HG03378 (cell line): ENCODE measurements around the gene SUMO2.
"Not testable (repeated sequence)": the region's sequence is repeated elsewhere in the genome, so short reads cannot be mapped to it uniquely, and the experiment has no call there.

Experiments
- ATAC-seq: cut with Tn5 transposase; IDR thresholded peaks from one replicate; pipeline ENCODE4 v1.9.1; 2021; ENCODE audit warnings: mild to moderate bottlenecking, moderate library complexity; ENCODE audit not compliant: unreplicated experiment

Gene SUMO2

GRCh38 chr17:75182319-75182568, 515 bp downstream of the SUMO2 start:
- ATAC-seq: no peak

GRCh38 chr17:75181608-75182318, 996 bp downstream of the SUMO2 start:
- no peak for ATAC-seq

GRCh38 chr17:75181110-75181509, 1.6 kb downstream of the SUMO2 start:
- no peak for ATAC-seq

GRCh38 chr17:75178453-75178852, 4.3 kb downstream of the SUMO2 start:
- no peak for ATAC-seq

GRCh38 chr17:75176625-75177024, 6.1 kb downstream of the SUMO2 start:
- ATAC-seq: no peak

GRCh38 chr17:75174996-75175395, 7.8 kb downstream of the SUMO2 start:
- no peak for ATAC-seq

GRCh38 chr17:75173526-75173925, 9.2 kb downstream of the SUMO2 start:
- no peak for ATAC-seq

GRCh38 chr17:75168998-75169397, 13.8 kb downstream of the SUMO2 start:
- no peak for ATAC-seq

GRCh38 chr17:75164606-75165005, 18.2 kb downstream of the SUMO2 start:
- ATAC-seq: not testable (repeated sequence)

- no peak for ATAC-seq
Measured at GRCh38 chr17:75163074-75163473, 19.7 kb downstream of the SUMO2 start.

GRCh38 chr17:75160211-75160610, 22.5 kb downstream of the SUMO2 start:
- no peak for ATAC-seq

- ATAC-seq: no peak
Measured at GRCh38 chr17:75159196-75160031, 23.3 kb downstream of the SUMO2 start.

- ATAC-seq: not testable (repeated sequence)
Measured at GRCh38 chr17:75158480-75158879, 24.3 kb downstream of the SUMO2 start.

GRCh38 chr17:75155191-75155601, 27.6 kb downstream of the SUMO2 start:
- ATAC-seq: no peak

GRCh38 chr17:75154195-75155106, 28.3 kb downstream of the SUMO2 start, which contains the start of gene JPT1:
JPT1 (minus strand) TSS chr17:75154512; CDS start chr17:75154397, 115 bp downstream.
- ATAC-seq: peak; percentile 89

- peak; percentile 16 for ATAC-seq
Measured at GRCh38 chr17:75153780-75154194, 29.0 kb downstream of the SUMO2 start.

- no peak for ATAC-seq
Measured at GRCh38 chr17:75152922-75153779, 29.6 kb downstream of the SUMO2 start.

GRCh38 chr17:75152523-75152921, 30.2 kb downstream of the SUMO2 start:
- no peak for ATAC-seq

- ATAC-seq: no peak
Measured at GRCh38 chr17:75151930-75152329, 30.8 kb downstream of the SUMO2 start.

- ATAC-seq: no peak
Measured at GRCh38 chr17:75147878-75148546, 34.7 kb downstream of the SUMO2 start.
